HepG2 (cell line): Measurements from ENCODE around the gene PRKAR1B. TPM values are rescaled to one million over a fixed set of nuclear protein-coding genes. Genes with fewer than 3 reads are reported as not detected.

ENCODE experiments used
- ATAC-seq: fragments of 200-7000 bp; cut with Tn5 transposase; 3 replicates; pipeline ENCODE4 v1.9.1; 2020; ENCODE audit warnings: mild to moderate bottlenecking, moderate library complexity
- BruUV-seq: library from RNA; stranded (reverse); fragments of 400-500 nt; replicated peaks from 2 replicates; lab custom pipeline; 2021; lab: Mats Ljungman, UMichigan
- CTCF ChIA-PET: fragments of 300-600 bp; formaldehyde crosslinking; extraction: SDS; loops from one replicate; lab custom pipeline; 2021; ENCODE audit warnings: low total read pairs, inconsistent platforms, low intra/inter-chr PET ratio; lab: Yijun Ruan, JAX
- POLR2A ChIA-PET: fragments of 350-600 bp; sonication (Branson Sonifier 250); formaldehyde crosslinking; loops from one replicate; lab custom pipeline; 2020; ENCODE audit warnings: antibody characterized with exemption, inconsistent platforms; lab: Yijun Ruan, JAX
- DNase-seq: peaks from one replicate; pipeline ENCODE4 v3.0.0-alpha.2; 2015; ENCODE audit warnings: low spot score
- FAIRE-seq: peaks from 3 replicates; lab custom pipeline; 2011; peaks lifted over from hg19 to GRCh38; lab: Jason Lieb, UNC
- H2AFZ ChIP-seq: one replicate; pipeline ENCODE4 v1.6.1; 2011; ENCODE audit warnings: low read length, inconsistent platforms
- H3K27ac ChIP-seq: fragments of 300-600 bp; 3 replicates; pipeline ENCODE4 v1.8.0; 2011; ENCODE audit warnings: mixed run types, mild to moderate bottlenecking, mixed read lengths, low read length, inconsistent platforms; ENCODE audit not compliant: insufficient read depth; ENCODE audit errors: extremely low read length
- H3K27me3 ChIP-seq, 2 experiments: fragments of 200-600 bp in 1 of 2; 2 replicates in 1 of 2; 3 replicates in 1 of 2; pipeline versions ENCODE4 v1.6.0 to v1.8.0; 2011; ENCODE audit warnings: low read length in 2 of 2, mild to moderate bottlenecking in 2 of 2, moderate library complexity in 2 of 2, inconsistent platforms in 1 of 2; ENCODE audit not compliant: insufficient read depth in 2 of 2, control insufficient read depth in 1 of 2
- H3K36me3 ChIP-seq, 2 experiments: fragments of 200-600 bp in 1 of 2; replicated peaks in 1 of 2; 2 replicates in 1 of 2; 3 replicates in 1 of 2; pipeline versions ENCODE4 v1.5.1 to v1.8.0; 2011; ENCODE audit warnings: low read length in 2 of 2, inconsistent platforms in 1 of 2; ENCODE audit not compliant: insufficient read depth in 2 of 2, control insufficient read depth in 1 of 2
- H3K4me1 ChIP-seq: 2 replicates; pipeline ENCODE4 v1.5.1; 2012; ENCODE audit warnings: low read length, inconsistent platforms; ENCODE audit not compliant: insufficient read depth
- H3K4me2 ChIP-seq: 2 replicates; pipeline ENCODE4 v1.6.0; 2011; ENCODE audit warnings: low read depth, low read length, inconsistent platforms
- H3K4me3 ChIP-seq, 3 experiments: fragments of 200-600 bp in 1 of 3; sonication (generic), shearing (Covaris generic) in 1 of 3; replicated peaks in 1 of 3; 2 replicates each; pipeline ENCODE4 v1.5.1; 2011 to 2016; ENCODE audit warnings: low read length in 3 of 3, inconsistent platforms in 2 of 3, low read depth in 2 of 3, mild to moderate bottlenecking in 2 of 3, control low read depth in 1 of 3, mixed read lengths in 1 of 3; ENCODE audit not compliant: insufficient read depth in 1 of 3
- H3K79me2 ChIP-seq: one replicate; pipeline ENCODE4 v1.6.1; 2011; ENCODE audit warnings: low read length, inconsistent platforms; ENCODE audit not compliant: insufficient read depth
- H3K9ac ChIP-seq: 2 replicates; pipeline ENCODE4 v1.6.0; 2011; ENCODE audit warnings: mild to moderate bottlenecking, low read depth, low read length, inconsistent platforms; ENCODE audit not compliant: insufficient read depth
- H3K9me3 ChIP-seq: 2 replicates; pipeline ENCODE4 v1.5.1; 2012; ENCODE audit warnings: mild to moderate bottlenecking, low read length
- H4K20me1 ChIP-seq: 2 replicates; pipeline ENCODE4 v1.6.0; 2011; ENCODE audit warnings: inconsistent platforms, mild to moderate bottlenecking, low read length, moderate library complexity; ENCODE audit not compliant: insufficient read depth
- CCDC6 ChIP-seq: sonication (generic); formaldehyde crosslinking; IDR thresholded peaks from 2 replicates; pipeline ENCODE4 v1.8.1; 2022; ENCODE audit warnings: mild to moderate bottlenecking, missing genetic modification reagents, moderate library complexity
- HCFC1 ChIP-seq: fragments of 150-350 bp; IDR thresholded peaks from 2 replicates; pipeline ENCODE4 v1.6.1; 2014; ENCODE audit warnings: low read depth, low read length
- HDAC1 ChIP-seq: sonication (generic); formaldehyde crosslinking; IDR thresholded peaks from 2 replicates; pipeline ENCODE4 v1.5.1; 2020; ENCODE audit warnings: mild to moderate bottlenecking, missing genetic modification reagents
- HOMEZ ChIP-seq: IDR thresholded peaks from 2 replicates; pipeline ENCODE4 v1.6.1; 2016; ENCODE audit warnings: low read depth
- JUND ChIP-seq: sonication (generic); formaldehyde crosslinking; IDR thresholded peaks from 2 replicates; pipeline ENCODE4 v1.8.0; 2022; ENCODE audit warnings: mild to moderate bottlenecking, missing genetic modification reagents
- MXD3 ChIP-seq: IDR thresholded peaks from 2 replicates; pipeline ENCODE4 v1.6.1; 2016; ENCODE audit warnings: mild to moderate bottlenecking, missing biosample characterization, missing genetic modification reagents
- NFIC ChIP-seq: IDR thresholded peaks from 2 replicates; pipeline ENCODE4 v1.6.1; 2012; ENCODE audit warnings: mild to moderate bottlenecking, low read length, inconsistent platforms
- POGK ChIP-seq: sonication (generic); formaldehyde crosslinking; conservative IDR thresholded peaks from 2 replicates; pipeline ENCODE4 v1.8.0; 2022; ENCODE audit warnings: mild to moderate bottlenecking, moderate library complexity, missing genetic modification reagents
- RNF2 ChIP-seq: fragments of 450-650 bp; conservative IDR thresholded peaks from 2 replicates; pipeline ENCODE4 v1.6.1; 2016; ENCODE audit warnings: low read depth
- TBL1XR1 ChIP-seq: fragments of 150-350 bp; IDR thresholded peaks from 2 replicates; pipeline ENCODE4 v1.6.1; 2014; ENCODE audit warnings: borderline replicate concordance, low read length; ENCODE audit not compliant: partially characterized antibody
- UBTF ChIP-seq: sonication (generic); formaldehyde crosslinking; IDR thresholded peaks from 2 replicates; pipeline ENCODE4 v1.4.0; 2020; ENCODE audit warnings: mild to moderate bottlenecking, missing genetic modification reagents
- ZHX1 ChIP-seq: sonication (generic); formaldehyde crosslinking; IDR thresholded peaks from 2 replicates; pipeline ENCODE4 v1.8.1; 2022; ENCODE audit warnings: low read depth, mild to moderate bottlenecking, missing genetic modification reagents
- ZNF12 ChIP-seq: sonication (generic); formaldehyde crosslinking; IDR thresholded peaks from 2 replicates; pipeline ENCODE4 v1.5.0; 2020; ENCODE audit warnings: missing genetic modification reagents
- ZNF33A ChIP-seq: sonication (generic); formaldehyde crosslinking; IDR thresholded peaks from 2 replicates; pipeline ENCODE4 v1.5.1; 2020; ENCODE audit warnings: missing genetic modification reagents, mild to moderate bottlenecking, moderate library complexity, borderline replicate concordance
- ZNF530 ChIP-seq: sonication (generic); formaldehyde crosslinking; IDR thresholded peaks from 2 replicates; pipeline ENCODE4 v1.5.0; 2020; ENCODE audit warnings: low read depth, mild to moderate bottlenecking, missing genetic modification reagents
- WGBS: methylation state at CpG from one replicate; pipeline ENCODE4 v1.1.6; 2017; ENCODE audit warnings: low lambda C conversion rate; 5-methylcytosine and 5-hydroxymethylcytosine counted together
- in situ Hi-C: cut with HindIII; loops from 2 replicates; pipeline ENCODE4 v1.10.0; 2017; ENCODE audit warnings: low pct_unique_long_range_greater_than_20kb; ENCODE audit not compliant: extremely low pct_ligation_motif_present
- intact Hi-C: fragments of 100-400 bp; cut with micrococcal nuclease; formaldehyde crosslinking; loops from one replicate; pipeline ENCODE4 v1.10.0; 2022; ENCODE audit not compliant: unreplicated experiment
- polyA plus RNA-seq, 8 experiments: library from polyadenylated mRNA; depleted of rRNA in 3 of 8; stranded (reverse) in 7 of 8; unstranded in 1 of 8; fragments of >200 nt; fragmentation: Illumina TruSeq in 4 of 8; extraction: Trizol in 4 of 8; gene quantifications; 2 replicates each; pipeline versions ENCODE4 v1.2.1 to v1.2.3, GENCODE V29; 2011 to 2016; ENCODE audit warnings: low read depth in 4 of 8, missing spikeins in 1 of 8, mixed read lengths in 1 of 8; ENCODE audit not compliant: insufficient read depth in 1 of 8
- total RNA-seq, 5 experiments: library from RNA; depleted of rRNA; stranded (reverse); fragments of >200 nt; fragmentation: Illumina TruSeq; extraction: Trizol; gene quantifications; 2 replicates each; pipeline ENCODE4 v1.2.3, GENCODE V29; 2016; ENCODE audit warnings: low read depth in 1 of 5

PRKAR1B gene
- total and polyA plus RNA-seq, 2 of the 13 experiments (the other 11 are each of a cell fraction or from before 2014, with no cell fraction given) = 7.9 to 28.2 TPM

GRCh38 chr7:557558-557881 lies 169.6 kb downstream of the PRKAR1B start (continued):
- TF ChIP-seq TBL1XR1 (no peak), CCDC6 (CRISPR knock-in tag) (no peak), UBTF (CRISPR knock-in tag) (no peak), HDAC1 (CRISPR knock-in tag) (no peak), RNF2 (no peak), HOMEZ (CRISPR knock-in tag) (no peak)

- ChIA-PET CTCF (no interaction called here), POLR2A (no interaction called here)
- Histone ChIP-seq H3K79me2 (no peaks in the 10 kb centered on the region), H3K4me2 (no peak overlapping the region), H3K9me3 (no peaks in the 10 kb centered on the region), H3K36me3 (no peaks in the 10 kb centered on the region), H3K4me1 (peaks cover 22% of the 10 kb centered on the region), H2AFZ (no peak overlapping the region), H4K20me1 (no peaks in the 10 kb centered on the region), H3K27me3 (no peaks in the 10 kb centered on the region), H3K9ac (no peak overlapping the region), H3K27ac (no peak overlapping the region), H3K4me3 (no peak overlapping the region)
- intact Hi-C loops (no loop called here), in situ Hi-C loops (no loop called here)
- no peak for ATAC-seq
- BruUV-seq = no TSS peak
- no peak for DNase-seq
- no peak for FAIRE-seq
- 87% methylated on average over 22 of the region's 32 CpGs for WGBS
- TF ChIP-seq JUND (no peak), POGK (no peak), NFIC (no peak), MXD3 (CRISPR knock-in tag) (no peak), ZNF33A (CRISPR knock-in tag) (no peak), ZNF530 (CRISPR knock-in tag) (no peak), ZNF12 (CRISPR knock-in tag) (peak; percentile 81; the same call in 1 of the 2 replicates), ZHX1 (CRISPR knock-in tag) (no peak), HCFC1 (no peak)
These were observed 170.1 kb downstream of the PRKAR1B start for GRCh38 chr7:556837-557557.
